Endothelial cell of umbilical vein (primary cell): ENCODE measurements around the gene AK8. TPM values are rescaled to one million over a fixed set of nuclear protein-coding genes. Genes with fewer than 3 reads are reported as not detected.

ENCODE experiments used
- BruUV-seq: library from RNA; stranded (reverse); fragments of 400-500 nt; replicated peaks from 2 replicates; lab custom pipeline; 2021; lab: Mats Ljungman, UMichigan
- CTCF ChIA-PET: fragments of 300-600, 350-600 bp; sonication (Branson Sonifier 250); formaldehyde crosslinking; loops from one replicate; lab custom pipeline; 2021; ENCODE audit warnings: antibody characterized with exemption, inconsistent platforms; lab: Charles Lee
- POLR2A ChIA-PET: fragments of 300-600, 350-600 bp; sonication (Branson Sonifier 250); formaldehyde crosslinking; loops from one replicate; lab custom pipeline; 2021; ENCODE audit warnings: antibody characterized with exemption, inconsistent platforms; lab: Charles Lee
- DNase-seq: peaks from one replicate; pipeline ENCODE4 v3.0.0-alpha.2; 2011; ENCODE audit warnings: low read depth, low spot score
- FAIRE-seq: peaks from 2 replicates; lab custom pipeline; 2011; peaks lifted over from hg19 to GRCh38; lab: Jason Lieb, UNC
- H2AFZ ChIP-seq: 2 replicates; pipeline ENCODE4 v1.6.0; 2012; ENCODE audit warnings: low read depth, low read length, control low read depth, inconsistent platforms
- H3K27ac ChIP-seq: 2 replicates; pipeline ENCODE4 v1.5.1; 2011; ENCODE audit warnings: low read depth, mild to moderate bottlenecking, control low read depth, low read length, moderate library complexity; ENCODE audit not compliant: insufficient read depth
- H3K27me3 ChIP-seq, 2 experiments: 2 replicates each; pipeline versions ENCODE4 v1.6.0 to v1.6.1; 2011; ENCODE audit warnings: low read length in 2 of 2, mixed read lengths in 1 of 2; ENCODE audit not compliant: control insufficient read depth in 2 of 2, insufficient read depth in 2 of 2
- H3K36me3 ChIP-seq, 2 experiments: 2 replicates in 1 of 2; 3 replicates in 1 of 2; pipeline ENCODE4 v1.5.1; 2011; ENCODE audit warnings: low read length in 2 of 2, mild to moderate bottlenecking in 1 of 2, moderate library complexity in 1 of 2; ENCODE audit not compliant: control insufficient read depth in 2 of 2, insufficient read depth in 2 of 2; ENCODE audit errors: extremely low read depth in 1 of 2
- H3K4me1 ChIP-seq: 3 replicates; pipeline ENCODE4 v1.5.1; 2011; ENCODE audit warnings: mild to moderate bottlenecking, low read length; ENCODE audit not compliant: control insufficient read depth, insufficient read depth; ENCODE audit errors: extremely low read depth
- H3K4me2 ChIP-seq: 2 replicates; pipeline ENCODE4 v1.6.1; 2011; ENCODE audit warnings: low read length, control low read depth, mixed read lengths; ENCODE audit not compliant: insufficient read depth
- H3K4me3 ChIP-seq, 3 experiments: fragments of 200-600 bp in 1 of 3; sonication (generic), shearing (Covaris generic) in 1 of 3; replicated peaks in 1 of 3; 2 replicates each; pipeline ENCODE4 v1.5.1; 2011 to 2016; ENCODE audit warnings: control low read depth in 3 of 3, low read length in 3 of 3, mild to moderate bottlenecking in 2 of 3, inconsistent platforms in 1 of 3, low read depth in 1 of 3, moderate library complexity in 1 of 3; ENCODE audit not compliant: insufficient read depth in 1 of 3
- H3K79me2 ChIP-seq: 2 replicates; pipeline ENCODE4 v1.6.0; 2012; ENCODE audit warnings: low read length, inconsistent platforms; ENCODE audit not compliant: control insufficient read depth, insufficient read depth
- H3K9ac ChIP-seq: replicated peaks from 2 replicates; pipeline ENCODE3; 2011; ENCODE audit warnings: low read length, control low read depth; ENCODE audit not compliant: insufficient read depth; ENCODE audit errors: extremely low read depth
- H3K9me1 ChIP-seq: replicated peaks from 3 replicates; pipeline ENCODE4 v1.6.0; 2011; ENCODE audit warnings: mild to moderate bottlenecking, low read length; ENCODE audit not compliant: control insufficient read depth, insufficient read depth; ENCODE audit errors: extremely low read depth
- H3K9me3 ChIP-seq: replicated peaks from 2 replicates; pipeline ENCODE4 v1.5.1; 2012; ENCODE audit warnings: low read length, inconsistent platforms; ENCODE audit not compliant: control insufficient read depth, insufficient read depth
- H4K20me1 ChIP-seq: replicated peaks from 2 replicates; pipeline ENCODE3; 2011; ENCODE audit warnings: mild to moderate bottlenecking, low read length; ENCODE audit not compliant: control insufficient read depth, insufficient read depth; ENCODE audit errors: extremely low read depth
- CTCF ChIP-seq, 2 donors: IDR thresholded peaks; 1 replicate in 1 of 2; 2 replicates in 1 of 2; pipeline ENCODE4 v1.5.1; 2011; ENCODE audit warnings: low read length in 2 of 2, mild to moderate bottlenecking in 2 of 2, moderate library complexity in 2 of 2, control low read depth in 1 of 2, inconsistent platforms in 1 of 2, low read depth in 1 of 2; ENCODE audit not compliant: insufficient read depth in 1 of 2; ENCODE audit errors: extremely low read depth in 1 of 2
- EZH2 ChIP-seq: IDR thresholded peaks from 2 replicates; pipeline ENCODE4 v1.6.1; 2012; ENCODE audit warnings: borderline replicate concordance, low read depth, mild to moderate bottlenecking, moderate library complexity, low read length, inconsistent platforms; ENCODE audit not compliant: severe bottlenecking
- FOS ChIP-seq: IDR thresholded peaks from 2 replicates; pipeline ENCODE4 v1.6.1; 2011; ENCODE audit warnings: mild to moderate bottlenecking, low read length, moderate library complexity, borderline replicate concordance; ENCODE audit not compliant: insufficient read depth
- GATA2 ChIP-seq: IDR thresholded peaks from 2 replicates; pipeline ENCODE4 v1.7.0; 2011; ENCODE audit warnings: low read depth, mild to moderate bottlenecking, moderate library complexity, mixed read lengths, low read length; ENCODE audit not compliant: insufficient read length, insufficient read depth
- JUN ChIP-seq: IDR thresholded peaks from 2 replicates; pipeline ENCODE4 v1.6.1; 2011; ENCODE audit warnings: borderline replicate concordance, low read depth; ENCODE audit not compliant: insufficient read length, insufficient read depth
- MYC ChIP-seq: IDR thresholded peaks from one replicate; pipeline ENCODE4 v1.6.1; 2011; ENCODE audit warnings: mild to moderate bottlenecking, low read depth, low read length
- POLR2A ChIP-seq: IDR thresholded peaks from 2 replicates; pipeline ENCODE4 v1.6.1; 2012; ENCODE audit warnings: low read depth, mild to moderate bottlenecking, control low read depth, low read length
- POLR2AphosphoS5 ChIP-seq: IDR thresholded peaks from 2 replicates; pipeline ENCODE4 v1.6.1; 2012; ENCODE audit warnings: low read depth, mild to moderate bottlenecking, control low read depth, low read length, moderate library complexity; ENCODE audit not compliant: insufficient read depth
- dilution Hi-C: fragments of 300-500 bp; cut with MboI; formaldehyde crosslinking; loops from one replicate; pipeline ENCODE4 v1.15.0; 2019; ENCODE audit warnings: low sequenced_read_pairs; ENCODE audit not compliant: extremely low pct_ligation_motif_present
- intact Hi-C: fragments of 100-400 bp; cut with micrococcal nuclease; formaldehyde crosslinking; loops from one replicate; pipeline ENCODE4 v1.10.0; 2022
- polyA plus RNA-seq, 4 experiments: library from polyadenylated mRNA; depleted of rRNA in 3 of 4; stranded (reverse) in 3 of 4; unstranded in 1 of 4; fragments of >200 nt; gene quantifications; 2 replicates each; pipeline versions ENCODE4 v1.2.1 to v1.2.3, GENCODE V29; 2011 to 2012; ENCODE audit warnings: missing spikeins in 1 of 4
- total RNA-seq: library from RNA; stranded (reverse); gene quantifications from 2 replicates; pipeline ENCODE4 v1.2.3, GENCODE V29; 2021
- TF ChIP-seq, protein P1 (sequence below): IDR thresholded peaks from 2 replicates; pipeline ENCODE4 v1.6.1; 2011; ENCODE audit not compliant: insufficient read depth, insufficient read length

AK8 gene
- total and polyA plus RNA-seq, 2 donors (not counting 3 experiments of a cell fraction or from before 2014, with no cell fraction given), result 0.06 TPM; not detected in 1

- Histone ChIP-seq H3K79me2 (no peaks in the 10 kb centered on the region), H3K27ac (no peak overlapping the region), H3K4me3 (no peak overlapping the region), H3K36me3 (no peaks in the 10 kb centered on the region), H2AFZ (no peak overlapping the region), H3K4me2 (no peak overlapping the region), H3K4me1 (no peaks in the 10 kb centered on the region), H4K20me1 (no peaks in the 10 kb centered on the region), H3K9me1 (no peaks in the 10 kb centered on the region), H3K9ac (no peak overlapping the region), H3K27me3 (peaks cover 20 to 21% of the 10 kb centered on the region in 2 experiments), H3K9me3 (no peaks in the 10 kb centered on the region)
- FAIRE-seq (no peak), DNase-seq (no peak)
- intact Hi-C loops (no loop called here), dilution Hi-C loops (no loop called here)
- BruUV-seq, result no TSS peak
- TF ChIP-seq MYC (no peak), GATA2 (no peak), JUN (no peak), POLR2AphosphoS5 (no peak), EZH2 (no peak), CTCF (IDR thresholded peaks at IDR 0.05; ENCODE audit: extremely low read depth in 1 of 2, insufficient read depth in 1 of 2, low read depth in 1 of 2, low read length in 2 of 2) (no peak), POLR2A (no peak), FOS (no peak)
- TF ChIP-seq, protein P1, sequence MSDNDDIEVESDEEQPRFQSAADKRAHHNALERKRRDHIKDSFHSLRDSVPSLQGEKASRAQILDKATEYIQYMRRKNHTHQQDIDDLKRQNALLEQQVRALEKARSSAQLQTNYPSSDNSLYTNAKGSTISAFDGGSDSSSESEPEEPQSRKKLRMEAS, result no peak
- POLR2A ChIA-PET, result no interaction called here
- CTCF ChIA-PET, result interaction anchor here (0.9 to 1.5 kb wide), 2 partner anchors 14 to 30 kb away, joined by 3 read pairs; no protein-coding TSS in a partner anchor
These were observed 138.3 kb downstream of the AK8 start for GRCh38 chr9:132739710-132740310.
